NCI-H187 treated with DMSO at 0.1 percent for 48 hours (cell line): ENCODE measurements around the gene FAM43B.

Experiments used
- DNase-seq: peaks from one replicate; lab custom pipeline; 2025; lab: John Stamatoyannopoulos, UW

The FAM43B gene

GRCh38 chr1:20593756-20594155 lies 41.4 kb downstream of the FAM43B start:
- DNase-seq, result no peak

DNA sequence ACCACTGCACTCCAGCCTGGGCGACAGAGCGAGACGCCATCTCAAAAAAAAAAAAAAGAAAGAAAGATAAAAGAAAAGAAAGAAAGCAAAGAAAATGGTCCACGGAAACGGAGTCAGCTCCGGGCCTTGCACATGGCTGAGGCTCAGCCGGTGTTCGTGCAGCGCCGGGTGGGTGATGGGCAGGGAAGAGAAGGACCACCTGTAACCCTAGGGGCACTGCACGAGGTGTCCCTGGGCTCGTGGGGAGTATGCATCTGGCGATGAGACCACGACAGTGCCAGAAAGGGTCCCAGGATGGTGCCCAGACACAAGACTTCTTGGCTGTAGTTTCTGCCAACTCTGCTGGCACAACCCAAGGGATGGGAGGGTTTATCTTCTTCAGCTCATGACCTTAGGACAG lies 42.4 kb downstream of the FAM43B start:
- no peak for DNase-seq

DNA sequence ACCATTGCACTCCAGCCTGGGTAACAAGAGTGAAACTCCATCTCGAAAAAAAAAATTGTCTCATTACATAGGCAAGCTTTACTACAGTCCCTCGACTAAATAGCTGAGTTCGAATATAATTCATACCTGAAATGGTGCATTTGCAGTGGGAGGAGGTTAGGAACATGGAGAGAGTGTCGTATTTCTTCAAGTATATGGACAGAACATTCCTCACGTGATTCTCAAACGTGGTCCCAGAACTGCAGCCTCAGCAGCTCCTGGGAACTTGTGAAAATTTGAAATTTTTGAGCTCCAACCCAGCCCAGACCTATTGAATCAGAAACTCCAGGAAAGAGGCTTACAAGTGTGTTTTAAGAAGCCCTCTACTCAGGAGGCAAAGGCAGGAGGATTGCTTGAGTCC lies 43.7 kb downstream of the FAM43B start:
- DNase-seq, result no peak

DNA sequence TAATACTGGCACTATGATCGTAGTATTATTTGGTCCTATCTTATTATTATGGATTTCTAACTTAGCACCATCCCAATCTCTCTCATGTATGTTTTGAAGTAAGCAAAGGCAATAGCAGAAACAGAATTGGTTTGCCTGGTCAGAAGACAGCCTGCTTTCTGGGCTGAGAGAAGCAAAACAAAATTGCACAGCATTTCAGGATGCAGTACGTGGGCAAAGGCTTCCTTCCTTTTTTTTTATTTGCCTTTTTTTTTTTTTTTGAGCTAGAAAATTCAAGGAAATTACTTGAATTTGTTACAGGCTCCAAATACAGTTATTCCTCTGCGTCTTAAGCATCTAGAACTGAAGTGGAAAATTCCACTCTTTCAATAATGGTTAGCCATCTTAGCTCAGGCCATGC lies 45.3 kb downstream of the FAM43B start:
- no peak for DNase-seq

GRCh38 chr1:20600156-20600555 lies 47.8 kb downstream of the FAM43B start:
- DNase-seq, result no peak

- DNase-seq, result no peak
These were observed 48.9 kb downstream of the FAM43B start for GRCh38 chr1:20601129-20601825.

- DNase-seq, result no peak
These were observed 50.6 kb downstream of the FAM43B start for GRCh38 chr1:20602851-20603450.

GRCh38 chr1:20603504-20604464 lies 51.4 kb downstream of the FAM43B start:
- DNase-seq, result no peak
